ENCODE measurements around the gene UROC1.

DNA sequence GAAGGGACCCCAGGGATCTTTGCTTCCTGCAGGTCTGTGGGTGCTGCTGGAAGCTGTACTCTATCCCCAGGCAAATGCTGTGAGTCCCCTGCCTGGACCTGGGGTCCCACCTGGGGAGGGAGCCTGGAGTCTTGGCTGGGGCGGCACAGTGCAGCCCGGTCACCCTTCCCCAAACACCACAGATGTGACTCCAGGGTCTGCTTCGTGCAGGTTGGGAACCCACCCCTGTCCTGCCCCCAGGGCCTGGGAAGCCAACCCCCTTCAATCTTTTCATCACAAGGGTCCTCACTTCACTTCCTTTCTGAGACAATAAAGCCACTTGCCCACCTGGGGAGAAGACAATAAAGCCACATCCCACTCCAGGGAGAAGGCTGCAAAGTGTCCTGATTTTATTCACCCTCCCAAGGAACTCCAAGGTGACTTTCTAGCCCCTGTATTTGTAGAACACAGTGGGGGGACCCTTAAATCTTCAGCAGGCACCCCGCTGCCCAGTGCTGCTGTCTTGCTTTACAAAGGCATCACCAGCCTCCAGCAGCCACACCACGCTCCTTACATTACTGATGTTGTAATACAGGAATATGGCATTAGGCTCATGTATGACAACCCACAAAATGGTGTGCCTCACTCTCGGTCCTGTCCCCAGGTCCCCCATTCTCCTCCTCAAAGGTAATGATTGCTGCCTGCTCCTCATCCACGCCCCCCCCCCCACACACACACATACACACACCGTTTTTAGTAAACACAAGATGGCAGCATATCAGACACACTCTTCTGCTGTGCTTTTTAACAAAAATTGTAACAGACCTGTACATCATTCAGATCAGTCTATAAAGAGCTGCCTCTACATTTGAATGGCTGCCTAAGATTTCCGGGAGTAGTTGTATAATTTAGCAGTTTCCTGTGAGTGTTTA is 31.2 kb upstream of the UROC1 start:
- TF ChIP-seq, protein P1, sequence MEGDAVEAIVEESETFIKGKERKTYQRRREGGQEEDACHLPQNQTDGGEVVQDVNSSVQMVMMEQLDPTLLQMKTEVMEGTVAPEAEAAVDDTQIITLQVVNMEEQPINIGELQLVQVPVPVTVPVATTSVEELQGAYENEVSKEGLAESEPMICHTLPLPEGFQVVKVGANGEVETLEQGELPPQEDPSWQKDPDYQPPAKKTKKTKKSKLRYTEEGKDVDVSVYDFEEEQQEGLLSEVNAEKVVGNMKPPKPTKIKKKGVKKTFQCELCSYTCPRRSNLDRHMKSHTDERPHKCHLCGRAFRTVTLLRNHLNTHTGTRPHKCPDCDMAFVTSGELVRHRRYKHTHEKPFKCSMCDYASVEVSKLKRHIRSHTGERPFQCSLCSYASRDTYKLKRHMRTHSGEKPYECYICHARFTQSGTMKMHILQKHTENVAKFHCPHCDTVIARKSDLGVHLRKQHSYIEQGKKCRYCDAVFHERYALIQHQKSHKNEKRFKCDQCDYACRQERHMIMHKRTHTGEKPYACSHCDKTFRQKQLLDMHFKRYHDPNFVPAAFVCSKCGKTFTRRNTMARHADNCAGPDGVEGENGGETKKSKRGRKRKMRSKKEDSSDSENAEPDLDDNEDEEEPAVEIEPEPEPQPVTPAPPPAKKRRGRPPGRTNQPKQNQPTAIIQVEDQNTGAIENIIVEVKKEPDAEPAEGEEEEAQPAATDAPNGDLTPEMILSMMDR (IDR thresholded peaks at IDR 0.05), result no peak
- no peak for TF ChIP-seq POLR2A (IDR thresholded peaks at IDR 0.05)
